22Rv1 (cell line): Measurements from ENCODE around the gene PCDHGC4.

Source experiments
- H3K27ac ChIP-seq: fragments of 450-650 bp; 2 replicates; pipeline ENCODE4 v1.5.1; 2017
- CTCF ChIP-seq: fragments of 450-650 bp; IDR thresholded peaks from 2 replicates; pipeline ENCODE4 v1.5.1; 2017; ENCODE audit warnings: mild to moderate bottlenecking
- ZFX ChIP-seq: fragments of 450-650 bp; IDR thresholded peaks from 2 replicates; pipeline ENCODE4 v1.6.1; 2017; ENCODE audit warnings: antibody characterized with exemption, borderline replicate concordance

Gene PCDHGC4

GRCh38 chr5:141484641-141485311 is at the start of gene PCDHGC4:
PCDHGC4 (plus strand) TSS chr5:141485030; CDS start chr5:141485174, 144 bp downstream.
- TF ChIP-seq CTCF (no peak), ZFX (no peak)
- H3K27ac ChIP-seq = 0 out of 2 replicates have a peak within 1 kb of the TSS, but pooled peaks have one; percentile 10

- no peak overlapping the region for H3K27ac ChIP-seq
- TF ChIP-seq CTCF (no peak), ZFX (no peak)
Measured at GRCh38 chr5:141437221-141437620, 47.6 kb upstream of the PCDHGC4 start.

- no peak for TF ChIP-seq ZFX
- TF ChIP-seq CTCF = no peak
- no peak overlapping the region for H3K27ac ChIP-seq
Measured at GRCh38 chr5:141439411-141440141, 45.3 kb upstream of the PCDHGC4 start.

- no peak overlapping the region for H3K27ac ChIP-seq
- TF ChIP-seq CTCF (no peak), ZFX (no peak)
Measured at GRCh38 chr5:141440341-141440740, 44.5 kb upstream of the PCDHGC4 start.

- no peak overlapping the region for H3K27ac ChIP-seq
- no peak for TF ChIP-seq ZFX
- TF ChIP-seq CTCF = no peak
Measured at GRCh38 chr5:141441571-141442170, 43.2 kb upstream of the PCDHGC4 start.

GRCh38 chr5:141465351-141465750 is 19.5 kb upstream of the PCDHGC4 start:
- TF ChIP-seq ZFX (no peak), CTCF (no peak)
- no peak overlapping the region for H3K27ac ChIP-seq

GRCh38 chr5:141475625-141476131 is 9.2 kb upstream of the PCDHGC4 start, which contains the start of gene PCDHGC3:
PCDHGC3 (plus strand) TSS chr5:141475966; CDS start chr5:141476117, 151 bp downstream.
- TF ChIP-seq ZFX = no peak
- peak; percentile 36 for TF ChIP-seq CTCF
- H3K27ac ChIP-seq = peak within 1 kb of the TSS; percentile 68
